ENCODE results near the gene PAEP.

PAEP gene

DNA sequence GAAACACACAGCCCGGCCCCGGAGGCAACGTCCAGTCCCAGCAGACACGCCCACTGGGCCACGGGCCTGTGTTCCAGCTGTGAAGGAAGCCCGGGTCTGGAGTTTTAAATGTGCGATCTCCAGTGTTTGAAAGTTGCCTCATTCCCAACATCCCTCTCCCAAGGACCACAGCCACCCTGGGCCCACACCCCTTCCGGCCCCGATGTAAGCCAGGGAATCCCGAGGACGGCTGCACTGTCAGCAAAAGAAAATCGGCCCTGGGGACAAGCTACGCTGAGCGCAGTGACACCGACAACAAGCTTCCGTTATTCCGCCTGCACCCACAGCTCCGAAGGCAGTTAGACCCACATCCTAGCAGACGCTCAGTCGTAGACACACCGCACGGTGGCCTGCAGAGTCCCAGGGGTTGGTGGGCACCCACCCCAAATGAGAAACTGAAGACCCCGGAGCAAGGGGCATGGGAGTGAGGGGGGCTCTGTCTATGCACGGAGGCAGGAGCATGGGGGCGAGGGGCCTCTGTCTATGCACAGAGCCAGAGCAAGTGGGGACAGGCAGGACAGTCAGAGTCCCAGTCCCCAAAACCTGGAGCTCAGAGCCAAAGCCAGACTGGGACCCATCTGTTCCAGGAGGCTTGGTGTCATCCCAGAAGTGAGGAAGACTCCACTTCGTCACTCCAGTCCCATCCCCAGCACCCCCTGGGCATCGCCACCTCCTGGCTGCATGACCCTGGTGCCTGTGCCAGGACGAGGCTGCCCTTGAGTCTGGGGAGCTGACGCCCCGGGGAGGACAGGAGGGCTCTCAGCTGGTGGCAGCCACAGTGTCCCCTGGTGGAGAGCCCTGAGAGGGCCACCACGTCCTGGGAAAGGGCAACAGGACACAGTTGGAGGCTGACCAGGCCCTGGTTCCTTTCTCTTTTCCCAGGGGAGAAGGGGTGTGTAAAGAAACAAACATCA, 54.4 kb downstream of the PAEP start:
- DNase-seq (ENCODE audit: low spot score): no peak

Data from Ammon's horn (tissue), 1 donor.